H1 (cell line): ENCODE data around the gene RNF208. TPM values are rescaled to one million over a fixed set of nuclear protein-coding genes. Genes with fewer than 3 reads are reported as not detected.

Experiments used
- CTCF ChIA-PET: fragments of 300-600 bp; sonication (Branson Sonifier 250); formaldehyde crosslinking; loops from one replicate; lab custom pipeline; 2021; ENCODE audit not compliant: partially characterized antibody; lab: Charles Lee
- POLR2A ChIA-PET: fragments of 300-600 bp; sonication (Branson Sonifier 250); formaldehyde crosslinking; loops from one replicate; lab custom pipeline; 2021; ENCODE audit warnings: inconsistent platforms; ENCODE audit not compliant: partially characterized antibody; lab: Charles Lee
- DNase-seq, 2 experiments: peaks; one replicate each; pipeline versions ENCODE4 v3.0.0 to v3.0.0-alpha.2; 2010 to 2022; ENCODE audit warnings: low spot score in 2 of 2, low read depth in 1 of 2, mixed read lengths in 1 of 2
- FAIRE-seq: peaks from 2 replicates; lab custom pipeline; 2011; peaks lifted over from hg19 to GRCh38; lab: Jason Lieb, UNC
- H2AFZ ChIP-seq: 2 replicates; pipeline ENCODE4 v1.8.1; 2012; ENCODE audit warnings: low read length, inconsistent platforms
- H2AK5ac ChIP-seq: 2 replicates; pipeline ENCODE4 v1.6.1; 2013; ENCODE audit warnings: low read depth, low read length
- H2BK120ac ChIP-seq: replicated peaks from 2 replicates; pipeline ENCODE3; 2013; ENCODE audit warnings: low read depth, low read length, inconsistent platforms
- H2BK12ac ChIP-seq: 2 replicates; pipeline ENCODE4 v1.6.1; 2013; ENCODE audit warnings: low read depth, low read length
- H2BK15ac ChIP-seq: 2 replicates; pipeline ENCODE4 v1.6.1; 2013; ENCODE audit warnings: low read length
- H2BK20ac ChIP-seq: 2 replicates; pipeline ENCODE4 v1.6.1; 2013; ENCODE audit warnings: low read length
- H2BK5ac ChIP-seq: 2 replicates; pipeline ENCODE4 v1.6.1; 2013; ENCODE audit warnings: low read depth, low read length
- H3K14ac ChIP-seq: 2 replicates; pipeline ENCODE4 v1.6.1; 2013; ENCODE audit warnings: inconsistent platforms; ENCODE audit not compliant: insufficient read length
- H3K18ac ChIP-seq: 2 replicates; pipeline ENCODE4 v1.6.1; 2013; ENCODE audit warnings: low read length; ENCODE audit errors: extremely low read depth
- H3K23ac ChIP-seq: 2 replicates; pipeline ENCODE4 v1.6.1; 2013; ENCODE audit warnings: inconsistent platforms; ENCODE audit not compliant: insufficient read length
- H3K23me2 ChIP-seq: 2 replicates; pipeline ENCODE4 v1.6.1; 2013; ENCODE audit warnings: low read depth, low read length
- H3K27ac ChIP-seq: 2 replicates; pipeline ENCODE4 v1.6.1; 2011; ENCODE audit warnings: low read depth, low read length, inconsistent platforms
- H3K27me3 ChIP-seq, 4 experiments: replicated peaks in 1 of 4; 1 replicate in 1 of 4; 2 replicates in 3 of 4; pipeline versions ENCODE4 v1.6.1 to v1.8.1; 2011 to 2013; ENCODE audit warnings: low read length in 3 of 4, mild to moderate bottlenecking in 3 of 4, inconsistent platforms in 2 of 4, mixed read lengths in 2 of 4, moderate library complexity in 1 of 4; ENCODE audit not compliant: control insufficient read depth in 3 of 4, insufficient read depth in 3 of 4; ENCODE audit errors: extremely low read depth in 1 of 4
- H3K36me3 ChIP-seq, 4 experiments: 2 replicates each; pipeline versions ENCODE4 v1.6.1 to v1.8.1; 2011 to 2013; ENCODE audit warnings: mild to moderate bottlenecking in 4 of 4, low read length in 3 of 4, moderate library complexity in 2 of 4, control low read depth in 1 of 4, inconsistent platforms in 1 of 4; ENCODE audit not compliant: insufficient read depth in 4 of 4, control insufficient read depth in 2 of 4
- H3K4ac ChIP-seq: replicated peaks from 2 replicates; pipeline ENCODE3; 2013; ENCODE audit warnings: low read length, low read depth, mixed read lengths, inconsistent platforms; ENCODE audit not compliant: insufficient read length
- H3K4me1 ChIP-seq, 4 experiments: replicated peaks in 1 of 4; 1 replicate in 1 of 4; 2 replicates in 3 of 4; pipeline versions ENCODE4 v1.6.1 to v1.8.1; 2011 to 2013; ENCODE audit warnings: low read length in 3 of 4, inconsistent platforms in 2 of 4, mixed read lengths in 1 of 4; ENCODE audit not compliant: insufficient read depth in 4 of 4, control insufficient read depth in 3 of 4
- H3K4me2 ChIP-seq, 2 experiments: 2 replicates each; pipeline versions ENCODE4 v1.6.1 to v1.8.1; 2011 to 2013; ENCODE audit warnings: low read depth in 2 of 2, low read length in 2 of 2, control low read depth in 1 of 2, inconsistent platforms in 1 of 2, mild to moderate bottlenecking in 1 of 2; ENCODE audit not compliant: insufficient read depth in 1 of 2
- H3K4me3 ChIP-seq, 4 experiments: fragments of 200-600, 300-600 bp in 1 of 4; sonication (generic), shearing (Covaris generic), sonication (Bioruptor Twin) in 1 of 4; 2 replicates each; pipeline versions ENCODE4 v1.5.1 to v1.8.1; 2011 to 2016; ENCODE audit warnings: low read length in 4 of 4, low read depth in 3 of 4, control low read depth in 2 of 4, inconsistent platforms in 2 of 4, mild to moderate bottlenecking in 2 of 4, mixed read lengths in 1 of 4, moderate library complexity in 1 of 4; ENCODE audit not compliant: insufficient read depth in 2 of 4; ENCODE audit errors: extremely low read depth in 1 of 4
- H3K56ac ChIP-seq: replicated peaks from 2 replicates; pipeline ENCODE3; 2013; ENCODE audit warnings: low read depth, mild to moderate bottlenecking, mixed read lengths, low read length, inconsistent platforms; ENCODE audit not compliant: insufficient read length
- H3K79me1 ChIP-seq: 2 replicates; pipeline ENCODE4 v1.6.1; 2013; ENCODE audit warnings: low read depth, low read length, control low read depth
- H3K79me2 ChIP-seq, 2 experiments: 2 replicates each; pipeline versions ENCODE4 v1.6.1 to v1.8.1; 2012 to 2013; ENCODE audit warnings: low read length in 2 of 2, mild to moderate bottlenecking in 2 of 2, inconsistent platforms in 1 of 2; ENCODE audit not compliant: insufficient read depth in 2 of 2, control insufficient read depth in 1 of 2
- H3K9ac ChIP-seq, 4 experiments: replicated peaks in 1 of 4; 1 replicate in 1 of 4; 2 replicates in 3 of 4; pipeline versions ENCODE4 v1.6.1 to v1.8.1; 2011 to 2013; ENCODE audit warnings: low read depth in 3 of 4, low read length in 3 of 4, control low read depth in 2 of 4, mild to moderate bottlenecking in 2 of 4, moderate library complexity in 2 of 4, inconsistent platforms in 1 of 4; ENCODE audit errors: extremely low read depth in 1 of 4
- H3K9me3 ChIP-seq, 2 experiments: 2 replicates each; pipeline versions ENCODE4 v1.6.1 to v1.8.1; 2012 to 2013; ENCODE audit warnings: mild to moderate bottlenecking in 2 of 2, moderate library complexity in 2 of 2, control low read depth in 1 of 2, inconsistent platforms in 1 of 2, low read depth in 1 of 2, low read length in 1 of 2, mixed read lengths in 1 of 2; ENCODE audit not compliant: insufficient read depth in 2 of 2
- H4K20me1 ChIP-seq, 2 experiments: replicated peaks in 1 of 2; 2 replicates each; pipeline versions ENCODE3 to v1.8.1; 2011 to 2013; ENCODE audit warnings: inconsistent platforms in 2 of 2, low read length in 2 of 2, mild to moderate bottlenecking in 1 of 2; ENCODE audit not compliant: insufficient read depth in 2 of 2, control insufficient read depth in 1 of 2
- H4K5ac ChIP-seq: 2 replicates; pipeline ENCODE4 v1.6.1; 2013; ENCODE audit warnings: low read length, low read depth, mixed read lengths, inconsistent platforms; ENCODE audit not compliant: insufficient read length
- H4K8ac ChIP-seq: 2 replicates; pipeline ENCODE4 v1.8.0; 2013; ENCODE audit warnings: mild to moderate bottlenecking, moderate library complexity, low read length, inconsistent platforms; ENCODE audit not compliant: insufficient read depth; ENCODE audit errors: extremely low read depth
- H4K91ac ChIP-seq: replicated peaks from 2 replicates; pipeline ENCODE3; 2013; ENCODE audit warnings: low read length, mixed read lengths, inconsistent platforms; ENCODE audit not compliant: insufficient read length
- ASH2L ChIP-seq: fragments of 200-600, 300-600 bp; sonication (generic); IDR thresholded peaks from one replicate; pipeline ENCODE4 v1.7.1; 2017; ENCODE audit warnings: low read length
- BRCA1 ChIP-seq: IDR thresholded peaks from 2 replicates; pipeline ENCODE4 v1.6.1; 2012; ENCODE audit warnings: low read depth, low read length, improper control_type of control experiment
- CBX5 ChIP-seq: fragments of 300-800, 300-1000 bp; sonication (generic); IDR thresholded peaks from 2 replicates; pipeline ENCODE4 v1.7.1; 2016; ENCODE audit warnings: antibody characterized with exemption, low read length, low read depth
- CBX8 ChIP-seq: fragments of 300-800, 300-1000 bp; sonication (generic); IDR thresholded peaks from 2 replicates; pipeline ENCODE4 v1.7.1; 2016; ENCODE audit warnings: low read depth, low read length, borderline replicate concordance
- PHF8 ChIP-seq: fragments of 200-600 bp; sonication (generic); conservative IDR thresholded peaks from 2 replicates; pipeline ENCODE4 v1.7.1; 2012; ENCODE audit warnings: low read depth, mild to moderate bottlenecking, inconsistent platforms, low read length, moderate library complexity
- POU5F1 ChIP-seq: IDR thresholded peaks from 2 replicates; pipeline ENCODE4 v1.6.1; 2011; ENCODE audit warnings: low read depth, mild to moderate bottlenecking, low read length, moderate library complexity
- RAD21 ChIP-seq, 2 experiments: IDR thresholded peaks in 1 of 2; conservative IDR thresholded peaks in 1 of 2; 2 replicates each; pipeline ENCODE4 v1.6.1; 2011; ENCODE audit warnings: low read depth in 2 of 2, low read length in 2 of 2, improper control_type of control experiment in 1 of 2, inconsistent platforms in 1 of 2, mild to moderate bottlenecking in 1 of 2, moderate library complexity in 1 of 2
- RBBP5 ChIP-seq: IDR thresholded peaks from 2 replicates; pipeline ENCODE4 v1.7.1; 2012; ENCODE audit warnings: low read depth, mild to moderate bottlenecking, inconsistent platforms, low read length, moderate library complexity, borderline replicate concordance
- SIRT6 ChIP-seq: IDR thresholded peaks from one replicate; pipeline ENCODE4 v1.7.1; 2012; ENCODE audit warnings: low read length, inconsistent platforms
- SP4 ChIP-seq: IDR thresholded peaks from 2 replicates; pipeline ENCODE4 v1.6.1; 2012; ENCODE audit warnings: low read length, inconsistent platforms
- SUZ12 ChIP-seq: fragments of 200-600 bp; sonication (generic); IDR thresholded peaks from 2 replicates; pipeline ENCODE4 v1.6.1; 2012; ENCODE audit warnings: mild to moderate bottlenecking, inconsistent platforms, low read length, moderate library complexity, mixed read lengths
- TEAD4 ChIP-seq: IDR thresholded peaks from 2 replicates; pipeline ENCODE4 v1.6.1; 2012; ENCODE audit warnings: low read depth, low read length, inconsistent platforms, mixed read lengths
- WGBS, 2 experiments: shearing (Covaris generic) in 1 of 2; methylation state at CpG; one replicate each; pipeline versions ENCODE4 v1.1.6 to v1.1.7; 2013 to 2015; ENCODE audit warnings: low lambda C conversion rate in 2 of 2, mixed read lengths in 2 of 2, inconsistent platforms in 1 of 2, low coverage in 1 of 2, missing lambda C conversion rate in 1 of 2; ENCODE audit not compliant: insufficient replicate concordance in 2 of 2, insufficient coverage in 1 of 2, insufficient read length in 1 of 2; ENCODE audit errors: extremely low coverage in 1 of 2, missing lambda C conversion rate in 1 of 2; 5-methylcytosine and 5-hydroxymethylcytosine counted together
- polyA plus RNA-seq, 7 experiments: library from polyadenylated mRNA; depleted of rRNA in 3 of 7; stranded (reverse) in 5 of 7; unstranded in 2 of 7; fragments of >200 nt in 5 of 7; fragments of 200-250 nt in 2 of 7; gene quantifications; 1 replicate in 5 of 7; 2 replicates in 1 of 7; 4 replicates in 1 of 7; pipeline versions ENCODE4 v1.2.1 to v1.2.3, GENCODE V29; 2011 to 2013; ENCODE audit warnings: missing spikeins in 2 of 7, mixed read lengths in 2 of 7
- total RNA-seq: library from RNA; stranded (reverse); fragmentation: NEBNext Ultra II Directional; extraction: Animal tissue kit (Norgen Biotek cat#: 25700); gene quantifications from 2 replicates; pipeline ENCODE4 v1.2.1, GENCODE V29; 2021
- TF ChIP-seq, protein P1 (sequence below): IDR thresholded peaks from 2 replicates; pipeline ENCODE4 v1.6.1; 2012; ENCODE audit warnings: inconsistent platforms

The RNF208 gene
- total and polyA plus RNA-seq, 2 of the 8 experiments (the other 6 are each of a cell fraction or from before 2014, with no cell fraction given) = 2.7 to 7.7 TPM

DNA sequence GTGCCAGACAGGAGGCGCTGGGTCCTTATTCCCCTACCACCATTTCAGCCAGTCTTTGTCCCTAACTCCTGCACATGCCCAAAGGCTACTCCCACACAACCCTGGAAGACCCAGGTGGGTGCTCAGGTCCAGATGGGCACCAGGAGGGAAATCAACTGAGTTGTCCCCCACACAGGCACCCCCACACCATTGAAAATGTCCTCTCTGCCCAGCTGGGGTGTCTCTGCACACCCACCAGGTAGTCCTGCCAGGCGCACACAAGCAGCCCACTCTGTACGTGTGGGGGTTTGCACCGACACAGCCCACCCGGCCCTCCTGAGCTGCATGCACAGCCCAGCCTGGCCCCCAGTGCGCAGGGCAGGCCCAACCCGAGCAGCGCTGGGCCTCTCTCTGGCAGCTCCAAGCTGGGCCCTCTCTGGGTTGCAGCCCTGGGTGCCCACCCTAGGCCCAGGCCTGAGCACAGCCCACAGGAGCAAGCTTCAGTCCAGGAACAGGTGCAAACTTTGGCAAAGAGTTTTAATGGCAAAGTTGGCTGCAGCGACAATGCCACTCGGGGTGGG, 2.2 kb downstream of the RNF208 start:
- Histone ChIP-seq H2BK20ac (no peak overlapping the region), H2BK120ac (no peak overlapping the region), H3K27ac (no peak overlapping the region), H2AK5ac (no peak overlapping the region), H3K4ac (no peak overlapping the region), H3K4me2 (no peak overlapping the region), H4K5ac (no peak overlapping the region), H3K23ac (no peak overlapping the region), H3K18ac (no peak overlapping the region), H2AFZ (no peak overlapping the region), H3K56ac (no peak overlapping the region), H4K91ac (no peak overlapping the region), H3K9me3 (no peaks in the 10 kb centered on the region), H3K9ac (no peak overlapping the region), H2BK12ac (no peak overlapping the region), H3K4me1 (peaks cover 0 to 15% (median 10%) of the 10 kb centered on the region in 4 experiments; a peak in 5 of 7 replicates), H2BK5ac (no peak overlapping the region), H3K36me3 (peaks cover 0 to 17% (median 4%) of the 10 kb centered on the region in 4 experiments; a peak in 6 of 8 replicates), H3K23me2 (peaks cover 18% of the 10 kb centered on the region; the same call in 1 of the 2 replicates), H3K14ac (no peak overlapping the region), H4K20me1 (peaks cover 0 to 9% of the 10 kb centered on the region in 2 experiments), H4K8ac (no peak overlapping the region; the same call in 1 of the 2 replicates), H3K27me3 (no peaks in the 10 kb centered on the region; a peak in 2 of 7 replicates), H2BK15ac (no peak overlapping the region), H3K79me2 (no peaks in the 10 kb centered on the region), H3K79me1 (no peaks in the 10 kb centered on the region), H3K4me3 (no peak overlapping the region)
- DNase-seq (no peak), FAIRE-seq (no peak)
- ChIA-PET CTCF (interaction anchor here (0.7 to 20.2 kb wide), 5 partner anchors 10 to 272 kb away, joined by 3 to 204 read pairs (median 3); partner anchors contain the start of genes ANAPC2 and SSNA1), POLR2A (interaction anchor here (0.8 to 69.9 kb wide), 10 partner anchors 12 to 164 kb away, joined by 3 to 1462 read pairs (median 4); partner anchors contain the start of genes NDOR1, NELFB, STPG3 and TMEM203)
- 94% methylated on average over 10 of the region's 10 CpGs; no CpG with 5 or more reads in 1 of the 2 experiments for WGBS, 2 experiments
- TF ChIP-seq, protein P1, sequence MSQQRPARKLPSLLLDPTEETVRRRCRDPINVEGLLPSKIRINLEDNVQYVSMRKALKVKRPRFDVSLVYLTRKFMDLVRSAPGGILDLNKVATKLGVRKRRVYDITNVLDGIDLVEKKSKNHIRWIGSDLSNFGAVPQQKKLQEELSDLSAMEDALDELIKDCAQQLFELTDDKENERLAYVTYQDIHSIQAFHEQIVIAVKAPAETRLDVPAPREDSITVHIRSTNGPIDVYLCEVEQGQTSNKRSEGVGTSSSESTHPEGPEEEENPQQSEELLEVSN = no peak
- no peak for TF ChIP-seq PHF8
- TF ChIP-seq ASH2L = no peak
- TF ChIP-seq RBBP5 = no peak
- no peak for TF ChIP-seq BRCA1
- no peak for TF ChIP-seq TEAD4
- TF ChIP-seq RAD21 (IDR thresholded peaks at IDR 0.05 in 1 of 2, conservative IDR thresholded peaks at IDR 0.05 in 1 of 2; ENCODE audit: low read depth in 2 of 2, low read length in 2 of 2) = no peak
- no peak for TF ChIP-seq SIRT6
- TF ChIP-seq POU5F1 = no peak
- no peak for TF ChIP-seq SP4
- no peak for TF ChIP-seq SUZ12
- no peak for TF ChIP-seq CBX5
- no peak for TF ChIP-seq CBX8
